ENCODE results near the gene UVRAG. TPM values are rescaled to one million over a fixed set of nuclear protein-coding genes. Genes with fewer than 3 reads are reported as not detected.

Gene UVRAG
- total and polyA plus RNA-seq, 2 of the 4 experiments (the other 2 are of a cell fraction): 5.6 to 10.9 TPM

GRCh38 chr11:75921808-75922207 is 106.8 kb downstream of the UVRAG start:
- Histone ChIP-seq H3K9ac (ENCODE audit: low read depth, low read length) (no peak overlapping the region), H3K18ac (ENCODE audit: low read depth, low read length) (no peak overlapping the region), H3K4me1 (ENCODE audit: control insufficient read depth, insufficient read depth, low read length) (peaks cover 5% of the 10 kb centered on the region), H4K8ac (ENCODE audit: low read depth in 2 of 2, low read length in 2 of 2) (no peak overlapping the region), H3K27ac (ENCODE audit: insufficient read depth, low read length) (no peak overlapping the region), H2AK5ac (ENCODE audit: low read depth, low read length) (no peak overlapping the region), H3K56ac (ENCODE audit: extremely low read depth, insufficient read depth, low read length) (no peak overlapping the region), H3K4me3 (ENCODE audit: insufficient read depth, low read depth, low read length) (no peak overlapping the region), H2BK5ac (ENCODE audit: low read depth, low read length, poor library complexity, severe bottlenecking) (no peak overlapping the region), H3K14ac (replicated peaks; ENCODE audit: low read depth, low read length) (no peak overlapping the region), H3K27me3 (ENCODE audit: control insufficient read depth, insufficient read depth, low read length) (no peaks in the 10 kb centered on the region), H2BK120ac (ENCODE audit: low read depth, low read length) (no peak overlapping the region), H3K23ac (ENCODE audit: low read depth, low read length) (no peak overlapping the region), H3K36me3 (ENCODE audit: control insufficient read depth, insufficient read depth, low read length) (no peaks in the 10 kb centered on the region), H4K91ac (ENCODE audit: insufficient read depth, low read depth, low read length) (no peak overlapping the region), H3K79me1 (ENCODE audit: low read depth in 1 of 2, low read length in 2 of 2) (0 out of 4 replicates have a peak, but pooled peaks cover 3 to 6% of the 10 kb centered on the region in 2 experiments), H3K9me1 (ENCODE audit: insufficient read depth, low read length) (no peaks in the 10 kb centered on the region), H3K4me2 (ENCODE audit: low read depth, low read length) (no peak overlapping the region), H2BK15ac (ENCODE audit: low read depth, low read length) (no peak overlapping the region), H4K20me1 (ENCODE audit: insufficient read depth, low read length) (no peaks in the 10 kb centered on the region), H2AFZ (replicated peaks; ENCODE audit: low read length, poor library complexity) (no peak overlapping the region), H2AK9ac (replicated peaks; ENCODE audit: low read depth, low read length, poor library complexity) (no peak overlapping the region), H4K5ac (ENCODE audit: low read depth, low read length) (no peak overlapping the region), H2BK20ac (ENCODE audit: low read depth, low read length) (no peak overlapping the region), H3K4ac (ENCODE audit: low read depth, low read length) (no peak overlapping the region), H3K9me3 (ENCODE audit: control insufficient read depth, insufficient read depth, low read length) (no peaks in the 10 kb centered on the region)
- BruUV-seq (replicated peaks): no TSS peak
- dilution Hi-C loops (cut with HindIII; ENCODE audit: low sequenced_read_pairs, unreplicated experiment): no loop called here
- ATAC-seq (ENCODE audit: low read depth) (no peak), DNase-seq (no peak)
- CTCF ChIA-PET: no interaction called here
- WGBS, 2 experiments (ENCODE audit: extremely low coverage in 2 of 2, insufficient read length in 1 of 2): no CpG with 5 or more reads among the region's 3 CpGs
- TF ChIP-seq RCOR1 (IDR thresholded peaks at IDR 0.05; ENCODE audit: insufficient replicate concordance, low read length) (no peak), MAZ (IDR thresholded peaks at IDR 0.05; ENCODE audit: borderline replicate concordance, low read depth, low read length) (no peak), SMC3 (IDR thresholded peaks at IDR 0.05; ENCODE audit: low read depth, low read length) (no peak), CEBPB (IDR thresholded peaks at IDR 0.05; ENCODE audit: low read depth, low read length) (no peak), BHLHE40 (IDR thresholded peaks at IDR 0.05; ENCODE audit: low read depth, low read length) (no peak), CHD1 (IDR thresholded peaks at IDR 0.05; ENCODE audit: low read depth, low read length) (no peak), NFE2L2 (IDR thresholded peaks at IDR 0.05; ENCODE audit: low read depth, low read length) (no peak), MXI1 (IDR thresholded peaks at IDR 0.05; ENCODE audit: borderline replicate concordance, low read depth, low read length) (no peak), ELK1 (IDR thresholded peaks at IDR 0.05; ENCODE audit: borderline replicate concordance, low read depth, low read length) (no peak), CTCF (conservative IDR thresholded peaks at IDR 0.05; ENCODE audit: low read depth, low read length) (no peak)
- in situ Hi-C loops (cut with MboI; ENCODE audit: low sequenced_read_pairs): no loop called here
- intact Hi-C loops (cut with micrococcal nuclease): no loop called here
- POLR2A ChIA-PET (ENCODE audit: unreplicated experiment): no interaction called here

Measured in IMR-90 (cell line).